ENCODE data around the gene FOLR1. TPM values are rescaled to one million over a fixed set of nuclear protein-coding genes. Genes with fewer than 3 reads are reported as not detected.
"Not testable (repeated sequence)": the region's sequence is repeated elsewhere in the genome, so short reads cannot be mapped to it uniquely, and the experiment has no call there.

FOLR1 gene
- total and polyA plus RNA-seq, 9 donors = 2.8 to 8.6 (median 4.4) TPM

GRCh38 chr11:72204886-72205285 lies 12.9 kb downstream of the FOLR1 start:
- Histone ChIP-seq H3K9me3 (replicated peaks; ENCODE audit: control insufficient read depth, low read depth, low read length) (peaks cover 7% of the 10 kb centered on the region), H3K27me3 (ENCODE audit: control insufficient read depth, insufficient read depth, low read length) (peaks cover 2% of the 10 kb centered on the region), H3K27ac (ENCODE audit: low read length) (no peak overlapping the region), H3K36me3 (ENCODE audit: control insufficient read depth, insufficient read depth, low read length) (no peaks in the 10 kb centered on the region), H3K4me1 (ENCODE audit: control insufficient read depth, insufficient read depth, low read length) (no peaks in the 10 kb centered on the region), H3K4me3 (ENCODE audit: low read length) (no peak overlapping the region)
- DNase-seq = no peak

DNA sequence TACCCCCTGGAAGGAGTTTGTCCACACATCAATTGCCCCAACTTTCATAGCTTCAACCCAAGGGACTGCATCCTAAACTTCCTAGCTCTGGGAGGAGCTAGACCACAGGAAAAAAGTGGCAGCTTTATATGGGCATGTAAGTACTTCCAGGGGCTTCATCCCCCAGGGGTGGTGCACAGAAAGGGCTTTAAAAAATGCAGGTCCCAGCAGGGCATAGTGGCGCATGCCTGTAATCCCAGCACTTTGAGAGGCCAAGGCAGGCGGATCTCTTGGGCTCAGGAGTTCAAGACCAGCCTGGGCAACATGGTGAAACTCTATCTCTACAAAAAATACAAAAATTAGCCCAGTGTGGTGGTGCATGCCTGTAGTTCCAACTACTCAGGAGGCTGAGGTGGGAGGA lies 14.9 kb downstream of the FOLR1 start:
- not testable (repeated sequence) for H3K9me3 ChIP-seq (replicated peaks; ENCODE audit: control insufficient read depth, low read depth, low read length)

DNA sequence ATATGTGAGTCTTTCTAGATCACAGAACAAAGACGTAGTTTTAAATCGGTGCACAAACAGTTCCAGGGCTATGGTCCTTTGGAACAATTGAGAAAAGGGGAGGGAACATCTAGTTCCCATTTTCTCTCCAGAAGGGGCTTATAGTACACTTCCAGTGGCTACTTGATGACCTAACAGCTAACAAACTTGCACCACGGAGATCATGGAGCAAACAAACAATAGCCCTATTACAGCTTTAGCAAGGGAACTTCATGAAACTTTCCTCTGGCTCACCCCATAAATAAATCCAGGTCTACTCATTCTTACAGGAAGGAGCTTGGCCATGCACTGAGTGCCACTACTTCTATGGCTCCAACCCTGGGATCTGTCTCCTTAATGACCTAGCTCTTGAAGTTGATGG lies 16.3 kb downstream of the FOLR1 start:
- H3K4me1 ChIP-seq (ENCODE audit: control insufficient read depth, insufficient read depth, low read length) = no peaks in the 10 kb centered on the region
- no peak overlapping the region for H3K27ac ChIP-seq (ENCODE audit: low read length)
- no peak overlapping the region for H3K4me3 ChIP-seq (ENCODE audit: low read length)
- no CpG with 5 or more reads among the region's 3 CpGs for WGBS (ENCODE audit: insufficient coverage)
- DNase-seq = no peak
- H3K27me3 ChIP-seq (ENCODE audit: control insufficient read depth, insufficient read depth, low read length) = peaks cover 2% of the 10 kb centered on the region
- no peaks in the 10 kb centered on the region for H3K36me3 ChIP-seq (ENCODE audit: control insufficient read depth, insufficient read depth, low read length)
- peaks cover 7% of the 10 kb centered on the region for H3K9me3 ChIP-seq (replicated peaks; ENCODE audit: control insufficient read depth, low read depth, low read length)

More for the DNA sequence above, 14.9 kb downstream of the FOLR1 start:
- not testable (repeated sequence) for DNase-seq; H3K36me3 ChIP-seq (ENCODE audit: control insufficient read depth, insufficient read depth, low read length); H3K27ac ChIP-seq (ENCODE audit: low read length); H3K4me3 ChIP-seq (ENCODE audit: low read length); H3K4me1 ChIP-seq (ENCODE audit: control insufficient read depth, insufficient read depth, low read length); H3K27me3 ChIP-seq (ENCODE audit: control insufficient read depth, insufficient read depth, low read length)
- 73% methylated on average over 1 of the region's 2 CpGs for WGBS (ENCODE audit: insufficient coverage)

GRCh38 chr11:72209101-72209500 lies 17.2 kb downstream of the FOLR1 start:
- Histone ChIP-seq H3K9me3 (replicated peaks; ENCODE audit: control insufficient read depth, low read depth, low read length) (peaks cover 7% of the 10 kb centered on the region), H3K36me3 (ENCODE audit: control insufficient read depth, insufficient read depth, low read length) (no peaks in the 10 kb centered on the region), H3K4me3 (ENCODE audit: low read length) (no peak overlapping the region), H3K27ac (ENCODE audit: low read length) (no peak overlapping the region), H3K27me3 (ENCODE audit: control insufficient read depth, insufficient read depth, low read length) (peaks cover 2% of the 10 kb centered on the region), H3K4me1 (ENCODE audit: control insufficient read depth, insufficient read depth, low read length) (no peaks in the 10 kb centered on the region)
- WGBS (ENCODE audit: insufficient coverage) = no CpG with 5 or more reads among the region's 4 CpGs
- DNase-seq = no peak

DNA sequence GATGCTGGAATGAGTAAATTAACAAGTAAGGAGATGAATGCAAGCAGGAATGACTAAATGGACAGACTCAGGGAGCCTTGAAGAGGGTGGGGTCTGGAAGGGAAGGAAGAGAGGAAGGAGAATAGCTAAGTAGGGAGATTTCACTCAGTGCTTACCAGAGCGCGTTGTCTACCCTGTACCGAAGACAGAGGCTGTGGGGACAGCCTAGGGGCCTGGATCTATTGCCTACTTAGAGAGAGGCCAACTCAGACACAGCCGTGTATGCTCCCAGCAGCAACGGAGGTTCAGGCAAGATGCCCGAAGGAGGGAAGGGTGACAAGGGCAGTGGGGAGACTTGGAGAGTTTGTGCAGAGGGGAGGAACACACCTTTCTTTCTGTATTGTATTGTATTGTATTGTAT lies 24.7 kb downstream of the FOLR1 start, which contains the start of gene FOLR2:
TSS of gene FOLR2 (plus strand) at position 157 of the 400 bp plus-strand sequence. CDS start 1,791 bp downstream, outside the sequence.
- DNase-seq = no peak
- 76% methylated on average over 5 of the region's 6 CpGs for WGBS (ENCODE audit: insufficient coverage)
- H3K36me3 ChIP-seq (ENCODE audit: control insufficient read depth, insufficient read depth, low read length) = no peaks in the 10 kb centered on the region
- H3K4me1 ChIP-seq (ENCODE audit: control insufficient read depth, insufficient read depth, low read length) = peaks cover 4% of the 10 kb centered on the region
- no peaks in the 10 kb centered on the region for H3K9me3 ChIP-seq (replicated peaks; ENCODE audit: control insufficient read depth, low read depth, low read length)
- H3K27ac ChIP-seq (ENCODE audit: low read length) = no peak within 1 kb of the TSS
- peaks cover 11% of the 10 kb centered on the region for H3K27me3 ChIP-seq (ENCODE audit: control insufficient read depth, insufficient read depth, low read length)
- peak within 1 kb of the TSS; percentile 15 for H3K4me3 ChIP-seq (ENCODE audit: low read length)

DNA sequence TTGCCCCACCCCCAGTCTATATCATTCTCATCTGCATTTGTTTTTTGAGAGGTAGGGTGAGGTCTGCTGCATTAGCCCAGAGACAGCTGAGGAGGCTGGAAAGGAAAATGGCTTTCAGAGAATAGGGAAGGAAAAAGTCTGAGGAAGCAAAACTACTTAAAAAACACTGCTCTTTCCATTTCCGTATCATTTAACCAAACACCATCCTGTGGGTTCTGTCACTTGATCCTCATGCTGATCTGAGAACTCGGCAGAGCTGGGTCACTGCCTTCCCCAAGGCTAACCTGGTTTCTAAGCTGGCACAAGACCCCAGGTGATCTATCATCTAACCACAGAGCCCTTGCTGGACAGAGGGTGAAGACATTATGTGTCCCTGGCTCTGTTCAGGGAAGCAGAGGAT lies 25.9 kb downstream of the FOLR1 start:
- Histone ChIP-seq H3K36me3 (ENCODE audit: control insufficient read depth, insufficient read depth, low read length) (no peaks in the 10 kb centered on the region), H3K27me3 (ENCODE audit: control insufficient read depth, insufficient read depth, low read length) (peaks cover 11% of the 10 kb centered on the region), H3K4me1 (ENCODE audit: control insufficient read depth, insufficient read depth, low read length) (peaks cover 15% of the 10 kb centered on the region), H3K9me3 (replicated peaks; ENCODE audit: control insufficient read depth, low read depth, low read length) (no peaks in the 10 kb centered on the region), H3K27ac (ENCODE audit: low read length) (no peak overlapping the region), H3K4me3 (ENCODE audit: low read length) (peak overlapping the region; percentile 8)
- peak; percentile 53 for DNase-seq
- WGBS (ENCODE audit: insufficient coverage) = 20% methylated on average over 2 of the region's 2 CpGs

GRCh38 chr11:72218251-72218745 lies 26.4 kb downstream of the FOLR1 start:
- no peak overlapping the region for H3K27ac ChIP-seq (ENCODE audit: low read length)
- WGBS (ENCODE audit: insufficient coverage) = 72% methylated on average over 2 of the region's 5 CpGs
- H3K4me3 ChIP-seq (ENCODE audit: low read length) = peak overlapping the region; percentile 8
- no peak for DNase-seq
- H3K9me3 ChIP-seq (replicated peaks; ENCODE audit: control insufficient read depth, low read depth, low read length) = no peaks in the 10 kb centered on the region
- H3K36me3 ChIP-seq (ENCODE audit: control insufficient read depth, insufficient read depth, low read length) = no peaks in the 10 kb centered on the region
- H3K4me1 ChIP-seq (ENCODE audit: control insufficient read depth, insufficient read depth, low read length) = peaks cover 16% of the 10 kb centered on the region
- H3K27me3 ChIP-seq (ENCODE audit: control insufficient read depth, insufficient read depth, low read length) = peaks cover 11% of the 10 kb centered on the region

- Histone ChIP-seq H3K4me1 (ENCODE audit: control insufficient read depth, insufficient read depth, low read length) (peaks cover 23% of the 10 kb centered on the region), H3K27me3 (ENCODE audit: control insufficient read depth, insufficient read depth, low read length) (peaks cover 11% of the 10 kb centered on the region), H3K36me3 (ENCODE audit: control insufficient read depth, insufficient read depth, low read length) (no peaks in the 10 kb centered on the region), H3K27ac (ENCODE audit: low read length) (no peak overlapping the region), H3K4me3 (ENCODE audit: low read length) (no peak overlapping the region), H3K9me3 (replicated peaks; ENCODE audit: control insufficient read depth, low read depth, low read length) (no peaks in the 10 kb centered on the region)
- no peak for DNase-seq
- 87% methylated on average over 6 of the region's 10 CpGs for WGBS (ENCODE audit: insufficient coverage)
Measured at GRCh38 chr11:72220696-72221363, 28.9 kb downstream of the FOLR1 start.

GRCh38 chr11:72221386-72222075 lies 29.6 kb downstream of the FOLR1 start:
- peaks cover under 1% of the 10 kb centered on the region for H3K36me3 ChIP-seq (ENCODE audit: control insufficient read depth, insufficient read depth, low read length)
- DNase-seq = no peak
- peaks cover 28% of the 10 kb centered on the region for H3K4me1 ChIP-seq (ENCODE audit: control insufficient read depth, insufficient read depth, low read length)
- H3K4me3 ChIP-seq (ENCODE audit: low read length) = no peak overlapping the region
- H3K9me3 ChIP-seq (replicated peaks; ENCODE audit: control insufficient read depth, low read depth, low read length) = no peaks in the 10 kb centered on the region
- no peak overlapping the region for H3K27ac ChIP-seq (ENCODE audit: low read length)
- H3K27me3 ChIP-seq (ENCODE audit: control insufficient read depth, insufficient read depth, low read length) = peaks cover 8% of the 10 kb centered on the region
- WGBS (ENCODE audit: insufficient coverage) = 69% methylated on average over 3 of the region's 7 CpGs

GRCh38 chr11:72222106-72222891 lies 30.4 kb downstream of the FOLR1 start:
- peak overlapping the region; percentile 95 for H3K27ac ChIP-seq (ENCODE audit: low read length)
- peaks cover 8% of the 10 kb centered on the region for H3K36me3 ChIP-seq (ENCODE audit: control insufficient read depth, insufficient read depth, low read length)
- peaks cover 36% of the 10 kb centered on the region for H3K4me1 ChIP-seq (ENCODE audit: control insufficient read depth, insufficient read depth, low read length)
- no peak for DNase-seq
- 54% methylated on average over 4 of the region's 6 CpGs for WGBS (ENCODE audit: insufficient coverage)
- H3K27me3 ChIP-seq (ENCODE audit: control insufficient read depth, insufficient read depth, low read length) = peaks cover 7% of the 10 kb centered on the region
- peak overlapping the region; percentile 95 for H3K4me3 ChIP-seq (ENCODE audit: low read length)
- H3K9me3 ChIP-seq (replicated peaks; ENCODE audit: control insufficient read depth, low read depth, low read length) = no peaks in the 10 kb centered on the region

Measured in muscle of leg (tissue), 11 donors.